Activated naive CD8-positive, alpha-beta T cell treated with anti-CD3 and anti-CD28 coated beads for 36 hours (primary cell): ENCODE measurements around the gene SLC39A7. TPM values are rescaled to one million over a fixed set of nuclear protein-coding genes. Genes with fewer than 3 reads are reported as not detected.

ENCODE experiments used
- DNase-seq: peaks from one replicate; pipeline ENCODE4 v3.0.0; 2021
- H3K27ac Mint-ChIP-seq: one replicate; pipeline ENCODE4 v1.8.0; 2022; ENCODE audit warnings: mild to moderate bottlenecking, moderate library complexity, mixed read lengths
- H3K27me3 Mint-ChIP-seq: one replicate; pipeline ENCODE4 v1.8.0; 2022; ENCODE audit warnings: mild to moderate bottlenecking, mixed read lengths
- H3K36me3 Mint-ChIP-seq: one replicate; pipeline ENCODE4 v1.8.0; 2021; ENCODE audit warnings: mild to moderate bottlenecking, mixed read lengths
- H3K4me1 Mint-ChIP-seq: one replicate; pipeline ENCODE4 v1.8.0; 2021; ENCODE audit warnings: mixed read lengths
- H3K4me3 Mint-ChIP-seq: one replicate; pipeline ENCODE4 v1.8.0; 2022; ENCODE audit warnings: mild to moderate bottlenecking, moderate library complexity, mixed read lengths
- H3K9me3 Mint-ChIP-seq: one replicate; pipeline ENCODE4 v1.8.0; 2022; ENCODE audit warnings: mixed read lengths
- total RNA-seq, 2 experiments: library from RNA; stranded (reverse); gene quantifications; one replicate each; pipeline ENCODE4 v1.2.3, GENCODE V29; 2021

The SLC39A7 gene, protein sequence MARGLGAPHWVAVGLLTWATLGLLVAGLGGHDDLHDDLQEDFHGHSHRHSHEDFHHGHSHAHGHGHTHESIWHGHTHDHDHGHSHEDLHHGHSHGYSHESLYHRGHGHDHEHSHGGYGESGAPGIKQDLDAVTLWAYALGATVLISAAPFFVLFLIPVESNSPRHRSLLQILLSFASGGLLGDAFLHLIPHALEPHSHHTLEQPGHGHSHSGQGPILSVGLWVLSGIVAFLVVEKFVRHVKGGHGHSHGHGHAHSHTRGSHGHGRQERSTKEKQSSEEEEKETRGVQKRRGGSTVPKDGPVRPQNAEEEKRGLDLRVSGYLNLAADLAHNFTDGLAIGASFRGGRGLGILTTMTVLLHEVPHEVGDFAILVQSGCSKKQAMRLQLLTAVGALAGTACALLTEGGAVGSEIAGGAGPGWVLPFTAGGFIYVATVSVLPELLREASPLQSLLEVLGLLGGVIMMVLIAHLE
- total RNA-seq = 10 to 100 TPM; 51.0 to 55.6 TPM

DNA sequence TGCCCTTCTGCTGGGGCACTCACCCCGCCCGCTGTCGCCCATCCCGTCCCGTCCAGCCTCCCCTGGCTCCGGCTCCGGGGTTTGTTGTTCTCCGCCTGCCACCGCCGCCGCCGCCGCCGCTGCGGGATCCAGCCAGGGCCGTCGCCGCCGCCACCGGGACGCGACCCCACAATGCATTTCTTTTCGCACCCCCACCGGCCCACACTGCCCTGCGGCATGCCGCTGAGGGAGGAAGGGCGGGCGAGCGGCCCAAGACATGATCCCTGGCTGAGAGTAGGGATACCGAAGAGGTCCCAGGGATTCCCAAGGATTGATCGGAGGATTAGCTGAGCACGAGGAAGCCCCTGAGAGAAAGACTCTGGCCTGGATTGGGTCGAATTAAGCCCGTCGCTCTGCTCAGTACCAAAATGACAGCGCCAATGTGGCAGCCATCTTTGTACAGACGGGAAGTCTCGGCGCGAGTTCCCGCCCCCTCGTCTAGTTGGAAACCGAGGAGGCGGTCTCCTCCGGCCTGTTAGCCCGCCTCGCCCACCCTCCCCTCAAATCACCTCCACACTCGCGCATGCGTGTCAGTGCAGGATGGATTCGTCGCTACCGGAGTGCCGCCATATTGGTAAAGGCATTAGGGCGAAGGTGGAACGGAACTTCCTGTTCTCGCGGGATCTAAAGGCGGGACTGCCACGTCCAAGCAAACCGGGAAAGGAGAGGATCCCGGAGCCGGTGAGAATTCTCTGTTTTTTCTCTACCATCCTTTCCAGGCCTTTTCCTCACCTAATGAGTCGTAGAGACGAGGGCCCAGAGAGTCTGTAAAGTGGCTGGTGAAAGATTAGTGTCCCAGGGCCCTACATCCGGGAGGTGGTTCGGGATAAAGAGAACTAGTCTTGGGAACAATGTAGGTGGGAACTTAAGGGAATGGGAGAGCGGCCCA is at the start of gene SLC39A7, which contains the start of gene RXRB:
Gene SLC39A7, plus strand, starts transcription at position 649 of the 928 bp plus-strand sequence. CDS start 379 bp downstream, outside the sequence.
Gene RXRB, minus strand, starts transcription at position 447 of the 928 bp plus-strand sequence. Its CDS starts 189 bp downstream, at position 258.
- Mint-ChIP-seq H3K27me3 (no peaks in the 10 kb centered on the region), H3K36me3 (peaks cover 36% of the 10 kb centered on the region), H3K27ac (peak within 1 kb of the TSS; percentile 98), H3K4me3 (peak within 1 kb of the TSS; percentile 92), H3K9me3 (no peaks in the 10 kb centered on the region), H3K4me1 (peaks cover 59% of the 10 kb centered on the region)
- peak; percentile 97 for DNase-seq

DNA sequence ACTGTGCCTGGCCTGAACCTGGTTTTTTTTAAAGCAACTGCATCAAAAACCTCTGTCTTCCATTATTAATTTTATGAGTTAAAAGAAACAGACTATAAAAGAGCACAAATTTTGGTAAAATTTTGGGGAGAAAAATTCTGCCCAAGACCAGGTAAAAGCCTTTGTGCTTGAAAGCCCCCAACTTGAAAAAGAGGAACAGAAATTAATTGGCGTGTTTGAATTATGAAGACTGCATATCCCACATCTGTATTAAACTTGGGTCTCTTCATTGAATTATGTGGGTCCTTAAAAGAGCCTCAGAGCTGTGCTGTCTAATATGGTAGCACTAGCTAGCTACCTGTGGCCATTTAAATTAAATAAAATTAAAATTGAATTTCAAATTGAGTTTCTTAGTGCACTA is 49.6 kb upstream of the SLC39A7 start:
- Mint-ChIP-seq H3K9me3 (peaks cover 9% of the 10 kb centered on the region), H3K4me1 (no peaks in the 10 kb centered on the region), H3K4me3 (no peak overlapping the region), H3K36me3 (no peaks in the 10 kb centered on the region), H3K27me3 (peaks cover 28% of the 10 kb centered on the region), H3K27ac (no peak overlapping the region)
- DNase-seq = no peak

DNA sequence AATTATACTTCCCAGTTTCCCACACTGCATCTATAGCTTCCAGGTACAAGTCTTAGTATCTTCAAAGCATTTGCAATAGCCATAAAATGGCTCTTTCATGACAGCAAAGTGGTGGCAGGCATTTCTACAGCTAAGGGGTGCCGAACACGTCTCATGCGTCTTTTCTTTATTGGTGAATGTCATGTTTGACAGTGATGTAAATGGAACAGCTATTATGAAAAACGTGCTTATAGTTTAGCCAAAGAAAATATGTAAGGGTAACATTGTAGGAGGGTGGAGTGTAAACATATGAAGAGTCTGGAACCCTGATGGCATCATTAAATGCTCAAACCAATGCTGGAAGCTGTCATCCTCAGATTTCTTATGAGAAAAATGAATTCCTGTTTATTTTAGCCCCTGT is 46.3 kb upstream of the SLC39A7 start:
- no peaks in the 10 kb centered on the region for H3K4me1 Mint-ChIP-seq
- H3K9me3 Mint-ChIP-seq = peaks cover 9% of the 10 kb centered on the region
- H3K27me3 Mint-ChIP-seq = peaks cover 11% of the 10 kb centered on the region
- no peak overlapping the region for H3K4me3 Mint-ChIP-seq
- H3K36me3 Mint-ChIP-seq = no peaks in the 10 kb centered on the region
- DNase-seq = no peak
- no peak overlapping the region for H3K27ac Mint-ChIP-seq

DNA sequence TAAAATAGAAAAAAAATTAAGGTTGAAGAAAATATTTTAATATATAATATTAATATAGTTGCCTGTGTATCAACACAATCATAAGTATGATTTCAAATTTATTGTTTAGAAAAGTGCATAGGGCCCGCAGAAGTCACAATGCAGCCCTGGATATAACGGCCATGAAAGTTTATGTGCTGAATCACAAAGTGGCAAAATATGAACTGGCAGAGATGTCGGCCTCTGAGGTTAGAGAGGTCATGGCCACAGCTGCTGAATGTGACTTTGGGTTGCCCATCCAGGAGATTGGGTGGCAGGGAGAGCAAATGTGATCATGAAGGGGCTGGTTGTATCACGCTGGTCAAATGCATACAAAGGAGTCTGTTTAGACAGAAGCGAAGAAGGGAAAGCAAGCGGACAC is 44.1 kb upstream of the SLC39A7 start:
- Mint-ChIP-seq H3K27me3 (peaks cover 3% of the 10 kb centered on the region), H3K4me1 (peaks cover 6% of the 10 kb centered on the region), H3K36me3 (no peaks in the 10 kb centered on the region), H3K9me3 (peaks cover 9% of the 10 kb centered on the region), H3K27ac (no peak overlapping the region), H3K4me3 (no peak overlapping the region)
- no peak for DNase-seq

DNA sequence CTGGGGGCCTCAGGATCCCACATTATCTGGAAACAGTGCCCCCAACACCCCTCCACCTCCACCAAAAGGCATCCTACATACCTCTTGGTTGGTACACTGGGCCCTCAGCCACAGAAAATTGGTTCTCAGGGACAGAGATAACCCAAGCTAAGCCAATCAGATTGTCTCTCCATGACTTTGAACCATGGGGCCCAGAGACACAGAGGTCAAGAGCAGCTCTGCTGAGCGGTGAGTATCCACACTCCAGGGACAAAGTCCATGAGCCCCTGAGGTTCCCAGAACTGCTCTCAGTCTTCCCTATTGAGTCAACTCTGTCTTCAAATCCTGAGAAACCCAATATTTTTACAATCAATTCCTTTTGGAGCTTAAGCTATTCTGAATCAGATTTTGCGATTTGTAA is 43.7 kb upstream of the SLC39A7 start:
- no peaks in the 10 kb centered on the region for H3K36me3 Mint-ChIP-seq
- peaks cover under 1% of the 10 kb centered on the region for H3K27me3 Mint-ChIP-seq
- H3K27ac Mint-ChIP-seq = no peak overlapping the region
- H3K4me3 Mint-ChIP-seq = no peak overlapping the region
- no peak for DNase-seq
- H3K9me3 Mint-ChIP-seq = peaks cover 6% of the 10 kb centered on the region
- peaks cover 11% of the 10 kb centered on the region for H3K4me1 Mint-ChIP-seq

DNA sequence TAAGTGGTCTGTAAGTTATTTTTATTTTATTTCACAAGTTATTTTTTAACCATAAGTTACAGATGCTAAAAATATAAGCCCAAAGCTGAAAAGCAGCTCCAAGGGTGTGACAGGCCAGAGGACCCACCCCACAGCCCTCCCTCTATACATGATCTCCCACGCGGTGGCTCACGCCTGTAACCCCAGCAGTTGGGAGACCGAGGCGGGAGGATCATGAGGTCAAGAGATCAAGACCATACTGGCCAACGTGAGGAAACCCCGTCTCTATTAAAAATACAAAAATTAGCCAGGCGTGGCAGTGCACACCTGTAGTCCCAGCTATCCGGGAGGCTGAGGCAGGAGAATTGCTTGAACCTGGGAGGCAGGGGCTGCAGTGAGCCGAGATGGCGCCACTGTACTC is 40.6 kb upstream of the SLC39A7 start:
- Mint-ChIP-seq H3K36me3 (no peaks in the 10 kb centered on the region), H3K27me3 (no peaks in the 10 kb centered on the region), H3K4me1 (peaks cover 14% of the 10 kb centered on the region), H3K9me3 (no peaks in the 10 kb centered on the region), H3K4me3 (no peak overlapping the region), H3K27ac (no peak overlapping the region)
- DNase-seq = no peak

DNA sequence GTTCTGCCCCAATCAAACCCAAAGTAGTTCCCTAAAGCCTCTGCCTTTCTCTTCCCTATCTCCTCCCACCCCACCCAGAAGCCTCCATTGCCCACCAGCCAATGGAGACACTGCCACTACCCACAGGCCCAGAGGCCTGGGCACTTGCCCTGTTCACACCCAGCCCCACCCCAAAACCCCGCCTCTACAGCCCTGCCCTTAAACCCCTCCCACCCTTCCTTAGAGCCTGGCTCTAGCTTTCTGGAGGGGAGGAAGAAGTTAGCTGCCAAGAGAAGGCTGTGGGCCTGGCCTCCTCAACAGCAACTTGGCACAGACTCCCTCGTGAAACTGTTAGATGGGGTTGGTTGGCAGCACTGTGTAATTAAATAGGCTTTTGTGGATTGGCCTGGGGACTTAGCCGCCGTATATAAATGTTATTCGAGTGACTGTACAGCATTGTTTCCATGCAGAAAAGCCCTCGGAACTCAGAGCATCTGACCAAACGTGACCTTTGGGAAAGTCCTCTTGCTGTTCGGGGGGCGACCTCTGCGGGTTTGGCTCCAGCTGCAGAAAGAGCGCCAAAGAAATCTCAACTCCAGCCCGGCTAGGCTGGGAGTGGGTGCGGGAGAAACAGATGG is 39.8 kb upstream of the SLC39A7 start:
- DNase-seq = no peak
- Mint-ChIP-seq H3K36me3 (no peaks in the 10 kb centered on the region), H3K4me1 (peaks cover 14% of the 10 kb centered on the region), H3K27ac (no peak overlapping the region), H3K9me3 (no peaks in the 10 kb centered on the region), H3K27me3 (no peaks in the 10 kb centered on the region), H3K4me3 (peak overlapping the region; percentile 80)

DNA sequence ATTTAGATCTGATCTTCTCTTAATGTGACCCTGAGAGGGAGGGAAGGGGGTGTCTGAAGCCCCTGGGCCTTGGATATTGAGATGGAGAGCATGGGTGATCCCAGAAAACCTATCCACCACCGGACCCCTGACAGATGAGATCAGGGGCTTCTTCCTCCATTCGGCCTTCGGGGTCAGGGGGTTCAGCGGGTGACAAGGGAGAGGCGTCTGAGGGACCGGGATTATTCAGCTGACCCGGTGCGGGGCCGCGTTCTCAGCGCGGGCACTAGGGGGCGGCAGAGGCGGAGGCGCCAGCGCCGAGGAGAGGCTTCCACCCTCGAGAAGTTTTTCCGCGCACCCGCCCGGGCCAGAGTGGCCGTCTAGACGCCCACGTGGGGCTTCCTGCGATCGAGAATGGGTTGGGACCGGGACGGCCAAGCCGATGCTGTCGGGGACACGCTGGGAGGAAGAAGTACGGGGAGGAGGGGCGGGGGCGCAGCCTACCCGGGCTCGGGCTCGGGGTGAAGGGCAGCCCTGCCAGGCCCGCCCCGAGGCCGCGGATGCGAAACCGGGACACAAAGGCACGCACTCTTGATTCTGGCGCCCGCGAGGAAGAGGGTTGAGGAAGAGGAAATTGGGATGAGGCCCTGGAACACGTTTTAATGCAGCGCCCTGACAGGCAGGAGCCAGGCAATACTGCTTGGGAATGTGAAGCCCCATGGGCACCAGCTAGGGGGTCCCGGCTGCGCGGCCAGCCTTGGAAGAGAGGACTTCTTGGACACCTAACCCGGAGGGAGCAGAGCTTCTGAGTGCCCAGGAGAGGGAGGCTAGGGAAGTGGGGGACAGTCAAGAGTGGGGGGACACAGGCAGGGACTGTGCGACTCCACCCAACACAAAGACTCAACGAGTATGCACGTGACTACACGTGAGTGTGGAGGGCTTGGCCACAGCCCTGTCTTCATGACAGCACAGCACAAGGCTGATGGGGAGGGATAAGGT is 39.0 kb upstream of the SLC39A7 start:
- Mint-ChIP-seq H3K27ac (peak overlapping the region; percentile 85), H3K27me3 (no peaks in the 10 kb centered on the region), H3K9me3 (no peaks in the 10 kb centered on the region), H3K4me3 (peak overlapping the region; percentile 80), H3K4me1 (peaks cover 14% of the 10 kb centered on the region), H3K36me3 (no peaks in the 10 kb centered on the region)
- DNase-seq = peak; percentile 87

DNA sequence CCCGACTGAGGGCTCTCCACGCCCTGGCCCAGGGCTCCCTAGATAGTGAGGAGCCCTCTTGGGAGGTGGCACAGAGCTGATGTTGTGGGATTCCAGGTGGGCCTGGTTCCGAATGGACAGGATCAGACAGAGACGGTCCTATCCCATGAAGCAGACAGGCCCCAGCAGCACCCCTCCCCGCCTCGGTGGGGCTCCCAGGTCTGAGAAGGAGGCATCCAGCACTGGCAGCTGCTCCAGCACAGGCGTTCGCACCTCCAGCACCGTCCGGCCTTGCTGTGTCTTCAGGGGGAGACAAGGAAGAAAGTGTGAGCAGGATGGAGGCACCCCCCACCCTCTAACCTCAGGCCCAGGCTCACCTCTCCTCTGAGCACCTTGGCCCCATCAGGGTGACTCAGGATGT is 37.1 kb upstream of the SLC39A7 start:
- no peak for DNase-seq
- Mint-ChIP-seq H3K27ac (no peak overlapping the region), H3K36me3 (no peaks in the 10 kb centered on the region)

DNA sequence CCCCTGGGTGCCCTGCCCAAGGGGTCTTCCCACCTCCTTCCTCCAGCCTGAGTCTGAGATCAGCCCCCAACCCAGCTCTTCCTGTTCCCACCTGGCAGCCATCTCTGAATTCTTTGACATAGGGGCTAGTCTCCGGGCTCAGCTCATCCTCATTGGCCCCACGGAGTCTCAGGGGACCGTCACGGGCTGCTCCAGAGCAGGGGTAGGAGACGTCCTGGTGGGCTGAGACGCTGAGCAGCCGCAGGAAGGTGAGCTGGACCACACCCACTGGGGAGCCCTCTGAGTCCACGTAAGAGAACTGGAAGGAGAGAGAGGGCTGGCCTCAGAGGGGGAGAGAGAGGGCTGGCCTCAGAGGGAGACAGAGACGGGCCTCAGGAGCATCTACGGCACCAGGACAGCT is 36.5 kb upstream of the SLC39A7 start:
- no peak overlapping the region for H3K27ac Mint-ChIP-seq
- no peak for DNase-seq
- H3K4me1 Mint-ChIP-seq = peaks cover 14% of the 10 kb centered on the region
- H3K36me3 Mint-ChIP-seq = no peaks in the 10 kb centered on the region
- no peaks in the 10 kb centered on the region for H3K27me3 Mint-ChIP-seq
- H3K9me3 Mint-ChIP-seq = no peaks in the 10 kb centered on the region
- H3K4me3 Mint-ChIP-seq = no peak overlapping the region

More for the DNA sequence above, 37.1 kb upstream of the SLC39A7 start:
- no peak overlapping the region for H3K4me3 Mint-ChIP-seq
- H3K4me1 Mint-ChIP-seq = peaks cover 14% of the 10 kb centered on the region
- H3K27me3 Mint-ChIP-seq = no peaks in the 10 kb centered on the region
- H3K9me3 Mint-ChIP-seq = no peaks in the 10 kb centered on the region

DNA sequence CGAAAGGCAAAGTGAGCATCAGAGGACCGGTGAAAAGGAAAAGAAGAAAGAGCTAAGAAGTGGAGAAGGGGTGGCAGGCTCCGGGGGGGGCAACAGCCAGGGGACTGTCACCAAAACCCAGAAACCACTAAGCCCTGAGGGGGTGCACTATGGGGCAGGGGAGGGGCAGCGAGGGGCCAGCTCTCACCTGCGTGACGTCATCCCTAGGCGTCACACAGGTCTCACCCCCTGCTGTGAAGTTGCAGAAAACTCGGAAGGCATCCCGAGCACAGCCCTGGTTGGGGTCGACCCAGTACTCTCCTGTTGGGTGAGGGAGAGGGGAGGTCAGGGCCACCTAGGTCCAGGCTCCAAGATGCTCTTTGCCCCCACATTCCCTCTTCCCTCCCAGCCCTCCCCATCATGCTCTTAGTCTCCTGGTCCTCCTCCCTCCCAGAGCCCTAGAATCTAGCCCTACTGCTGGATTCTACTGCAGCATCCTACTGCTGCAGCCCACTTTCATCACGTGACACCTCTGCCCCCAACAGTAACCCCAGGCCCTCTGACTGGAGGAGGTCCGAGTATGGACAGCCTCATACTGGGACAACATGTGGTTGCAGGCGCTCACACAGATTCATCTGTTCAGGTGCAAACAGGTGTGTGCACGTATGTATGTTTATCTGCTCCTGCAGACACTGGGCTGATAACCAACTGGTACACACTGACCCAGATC is 35.8 kb upstream of the SLC39A7 start:
- no peaks in the 10 kb centered on the region for H3K9me3 Mint-ChIP-seq
- peaks cover 14% of the 10 kb centered on the region for H3K4me1 Mint-ChIP-seq
- no peak for DNase-seq
- H3K27me3 Mint-ChIP-seq = no peaks in the 10 kb centered on the region
- no peak overlapping the region for H3K27ac Mint-ChIP-seq
- no peaks in the 10 kb centered on the region for H3K36me3 Mint-ChIP-seq
- H3K4me3 Mint-ChIP-seq = no peak overlapping the region

DNA sequence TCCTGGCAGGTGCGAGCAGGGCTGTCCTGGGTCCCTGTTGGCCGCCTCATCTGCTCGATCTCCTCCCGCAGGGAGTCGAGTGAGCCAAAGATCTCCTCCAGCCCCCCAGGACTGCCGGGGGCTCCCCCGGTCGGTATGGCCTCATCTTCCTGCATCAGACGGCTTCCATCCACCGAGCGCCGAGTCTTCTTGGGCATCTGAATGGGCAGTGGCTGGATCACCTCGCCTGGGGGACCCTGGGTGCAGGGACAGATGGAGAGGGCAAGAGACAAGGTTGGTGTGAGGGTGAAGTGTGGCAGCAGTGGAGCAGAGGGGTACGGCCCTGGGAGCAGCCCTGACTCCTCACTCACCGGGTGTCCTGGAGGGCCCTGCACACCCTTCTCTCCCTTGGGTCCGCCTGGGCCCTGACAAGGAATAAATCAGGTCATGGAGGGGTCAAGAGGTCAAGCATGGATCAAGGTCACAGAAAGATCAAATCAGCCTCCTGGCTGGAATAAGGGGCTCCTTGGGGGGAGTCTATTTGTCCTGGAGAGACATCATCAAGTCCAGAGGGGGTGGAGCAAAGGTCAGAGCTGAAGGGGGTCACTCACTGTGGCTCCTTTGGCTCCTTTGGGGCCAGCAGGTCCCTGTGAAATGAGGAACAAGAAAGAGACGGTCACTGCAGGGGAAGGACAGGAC is 34.9 kb upstream of the SLC39A7 start:
- Mint-ChIP-seq H3K9me3 (no peaks in the 10 kb centered on the region), H3K4me1 (peaks cover 14% of the 10 kb centered on the region), H3K4me3 (no peak overlapping the region), H3K36me3 (no peaks in the 10 kb centered on the region), H3K27me3 (no peaks in the 10 kb centered on the region), H3K27ac (no peak overlapping the region)
- no peak for DNase-seq

DNA sequence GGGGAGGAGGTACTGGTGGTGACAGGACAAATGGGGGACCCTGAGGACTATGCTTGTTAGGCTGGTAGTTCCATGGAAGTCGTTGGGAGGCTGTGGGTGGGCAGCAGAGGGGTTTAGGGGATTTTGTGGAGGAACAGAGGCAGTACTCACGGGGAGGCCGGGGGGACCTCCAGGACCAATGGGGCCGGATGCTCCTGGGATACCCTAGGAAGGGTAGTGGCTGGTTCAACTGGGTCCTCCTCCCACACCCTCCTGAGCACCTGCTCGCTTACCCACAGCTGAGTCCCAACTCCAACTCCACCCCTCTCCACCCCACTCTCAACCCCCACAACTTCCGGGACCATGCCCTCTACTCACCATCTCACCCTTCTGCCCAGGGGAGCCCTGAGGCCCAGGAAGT is 34.3 kb upstream of the SLC39A7 start:
- DNase-seq = no peak
- no peaks in the 10 kb centered on the region for H3K27me3 Mint-ChIP-seq
- H3K27ac Mint-ChIP-seq = no peak overlapping the region
- H3K9me3 Mint-ChIP-seq = no peaks in the 10 kb centered on the region
- no peaks in the 10 kb centered on the region for H3K36me3 Mint-ChIP-seq
- no peak overlapping the region for H3K4me3 Mint-ChIP-seq
- H3K4me1 Mint-ChIP-seq = peaks cover 10% of the 10 kb centered on the region
